ENCODE results near the gene RAB5B.
"Not testable (repeated sequence)": the region's sequence is repeated elsewhere in the genome, so short reads cannot be mapped to it uniquely, and the experiment has no call there.

The RAB5B gene

GRCh38 chr12:55985341-55985740, 11.5 kb downstream of the RAB5B start:
- no peak for DNase-seq

DNA sequence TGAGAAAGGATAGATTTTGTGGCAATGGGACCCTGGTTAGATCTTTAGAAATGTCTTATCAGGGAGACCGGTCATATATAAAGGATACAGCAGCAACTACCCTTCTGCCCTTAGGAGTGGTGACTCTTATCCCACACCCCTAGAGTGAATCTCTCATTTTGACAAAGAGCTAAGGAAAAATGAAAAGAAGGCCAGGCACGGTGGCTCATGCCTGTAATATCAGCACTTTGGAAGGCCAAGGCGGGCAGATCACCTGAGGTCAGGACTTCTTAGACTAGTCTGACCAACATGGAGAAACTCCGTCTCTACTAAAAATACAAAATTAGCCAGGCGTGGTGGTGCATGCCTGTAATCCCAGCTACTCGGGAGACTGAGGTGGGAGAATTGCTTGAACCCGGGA, 12.1 kb downstream of the RAB5B start:
- DNase-seq, result not testable (repeated sequence)

- DNase-seq, result no peak
Measured at GRCh38 chr12:55991110-55991509, 17.2 kb downstream of the RAB5B start.

DNA sequence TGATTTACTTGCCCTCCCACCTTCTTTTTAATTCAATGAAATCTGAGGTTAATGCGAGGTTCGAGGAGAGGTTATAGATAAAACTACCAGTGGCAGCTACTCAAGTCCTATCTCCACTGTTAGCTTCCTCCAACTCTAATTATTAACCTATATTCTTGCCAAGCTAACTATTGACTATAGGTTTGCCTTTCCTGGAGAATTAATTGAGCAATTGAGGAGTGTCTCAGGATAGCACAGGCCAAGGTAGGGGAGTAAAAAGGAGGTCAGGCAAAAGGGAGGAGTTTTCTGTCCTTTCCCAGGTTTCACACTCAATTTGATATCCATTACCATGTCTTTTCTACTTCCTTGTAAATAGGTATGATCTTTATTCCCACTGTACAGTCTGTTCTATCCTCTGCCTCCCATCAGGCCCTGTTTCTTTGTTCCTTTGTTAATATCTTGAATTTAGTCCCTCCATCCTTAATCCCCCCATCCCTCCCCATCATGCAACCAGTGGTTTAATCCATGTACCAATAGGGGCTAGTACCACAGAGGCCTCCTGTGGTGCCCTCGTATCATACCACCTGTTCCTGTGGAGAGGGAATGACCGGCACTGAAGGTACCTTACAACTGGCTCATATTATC, 19.5 kb downstream of the RAB5B start:
- no peak for DNase-seq

DNA sequence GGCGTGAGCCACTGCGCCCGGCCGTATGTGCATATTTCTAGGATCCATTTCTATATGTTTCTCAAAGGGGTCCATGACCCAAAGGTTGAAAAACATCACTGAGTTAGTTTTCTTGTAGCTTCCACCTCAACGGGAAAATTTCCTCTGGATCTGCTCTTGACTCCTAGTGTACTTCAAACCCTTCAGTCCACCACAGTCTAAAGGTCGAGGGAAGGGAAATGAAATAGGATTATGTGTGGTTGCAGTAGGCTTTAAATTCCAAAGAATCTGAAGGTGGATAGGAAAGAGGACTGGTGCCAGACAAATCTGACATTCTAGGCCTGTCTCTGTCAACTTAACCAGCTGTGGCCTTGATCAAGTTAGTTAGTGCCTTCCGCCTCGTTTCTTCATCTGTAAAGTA, 21.5 kb downstream of the RAB5B start:
- no peak for DNase-seq

GRCh38 chr12:55996201-55996714, 22.4 kb downstream of the RAB5B start:
- DNase-seq, result peak; percentile 53

- peak; percentile 94 for DNase-seq
Measured at GRCh38 chr12:55996715-55997534, 23.0 kb downstream of the RAB5B start, which contains the start of gene SUOX. Gene SUOX (plus strand): TSS chr12:55997276. CDS start chr12:56002222, 4,946 bp downstream.

GRCh38 chr12:55997535-55997859, 23.6 kb downstream of the RAB5B start:
- DNase-seq, result no peak

- DNase-seq, result not testable (repeated sequence)
Measured at GRCh38 chr12:55999522-55999921, 25.6 kb downstream of the RAB5B start.

DNA sequence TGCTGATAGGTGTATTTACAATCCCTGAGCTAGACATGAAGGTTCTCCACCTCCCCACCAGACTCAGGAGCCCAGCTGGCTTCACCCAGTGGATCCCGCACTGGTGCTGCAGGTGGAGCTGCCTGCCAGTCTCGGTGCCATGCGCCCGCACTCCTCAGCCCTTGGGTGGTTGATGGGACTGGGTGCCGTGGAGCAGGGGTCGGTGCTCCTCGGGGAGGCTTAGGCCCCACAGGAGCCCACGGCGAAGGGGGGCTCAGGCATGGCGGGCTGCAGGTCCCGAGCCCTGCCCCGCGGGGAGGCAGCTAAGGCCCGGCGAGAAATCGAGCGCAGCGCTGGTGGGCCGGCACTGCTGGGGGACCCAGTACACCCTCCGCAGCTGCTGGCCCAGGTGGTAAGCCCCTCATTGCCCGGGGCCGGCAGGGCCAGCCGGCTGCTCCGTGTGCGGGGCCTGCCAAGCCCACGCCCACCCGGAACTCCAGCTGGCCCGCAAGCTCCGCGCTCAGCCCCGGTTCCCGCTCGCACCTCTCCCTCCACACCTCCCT, 26.2 kb downstream of the RAB5B start:
- DNase-seq, result not testable (repeated sequence)

DNA sequence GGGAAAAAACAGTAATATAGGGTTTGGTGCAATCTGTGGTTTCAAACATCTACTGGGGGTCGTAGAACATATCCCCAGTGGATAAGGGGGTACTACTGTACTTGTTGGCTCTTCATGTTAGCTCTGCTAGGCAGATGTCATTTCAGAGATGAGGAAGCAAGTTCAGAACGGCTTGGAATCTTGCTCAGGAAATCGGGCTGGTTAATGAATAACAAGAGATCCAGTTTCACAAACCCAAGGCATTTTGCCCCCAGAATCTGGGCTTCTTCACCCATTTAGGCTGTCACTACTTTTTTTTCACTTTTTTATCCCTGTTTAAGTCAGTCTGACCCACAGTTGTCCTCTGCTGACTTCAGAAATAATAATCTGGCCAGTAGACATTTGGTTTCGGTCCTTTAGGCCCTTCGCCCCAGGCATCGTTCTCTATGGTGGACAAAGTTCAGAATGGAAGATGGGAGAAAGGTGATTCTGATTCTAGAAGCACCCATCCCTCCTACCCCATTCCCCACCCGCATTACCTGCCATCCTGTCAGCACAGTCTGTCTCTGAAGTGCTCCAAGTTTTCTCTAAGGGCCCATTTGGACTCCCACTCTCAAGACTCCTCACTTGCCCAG, 27.7 kb downstream of the RAB5B start:
- DNase-seq, result no peak

DNA sequence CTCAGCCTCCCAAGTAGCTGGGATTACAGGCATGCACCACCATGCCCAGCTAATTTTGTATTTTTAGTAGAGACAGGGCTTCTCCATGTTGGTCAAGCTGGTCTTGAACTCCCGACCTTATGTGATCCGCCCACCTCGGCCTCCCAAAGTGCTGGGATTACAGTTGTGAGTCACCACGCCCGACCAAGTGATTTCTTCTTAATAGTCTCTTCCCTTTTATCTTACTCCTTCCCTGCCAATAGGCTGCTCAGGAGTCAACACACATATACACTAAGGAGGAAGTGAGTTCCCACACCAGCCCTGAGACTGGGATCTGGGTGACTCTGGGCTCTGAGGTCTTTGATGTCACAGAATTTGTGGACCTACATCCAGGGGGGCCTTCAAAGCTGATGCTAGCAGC, 29.5 kb downstream of the RAB5B start:
- not testable (repeated sequence) for DNase-seq

DNA sequence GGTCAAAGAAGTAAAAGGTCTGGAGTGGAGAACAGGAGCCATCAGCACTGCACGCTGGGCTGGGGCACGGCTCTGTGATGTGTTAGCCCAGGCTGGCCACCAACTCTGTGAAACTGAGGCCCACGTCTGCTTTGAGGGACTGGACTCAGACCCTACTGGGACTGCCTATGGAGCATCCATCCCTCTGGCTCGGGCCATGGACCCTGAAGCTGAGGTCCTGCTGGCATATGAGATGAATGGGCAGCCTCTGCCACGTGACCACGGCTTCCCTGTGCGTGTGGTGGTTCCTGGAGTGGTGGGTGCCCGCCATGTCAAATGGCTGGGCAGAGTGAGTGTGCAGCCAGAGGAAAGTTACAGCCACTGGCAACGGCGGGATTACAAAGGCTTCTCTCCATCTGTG, 30.3 kb downstream of the RAB5B start:
- no peak for DNase-seq

- peak; percentile 28 for DNase-seq
Measured at GRCh38 chr12:56007564-56008559, 34.0 kb downstream of the RAB5B start.

- no peak for DNase-seq
Measured at GRCh38 chr12:56010111-56010570, 36.3 kb downstream of the RAB5B start.

DNA sequence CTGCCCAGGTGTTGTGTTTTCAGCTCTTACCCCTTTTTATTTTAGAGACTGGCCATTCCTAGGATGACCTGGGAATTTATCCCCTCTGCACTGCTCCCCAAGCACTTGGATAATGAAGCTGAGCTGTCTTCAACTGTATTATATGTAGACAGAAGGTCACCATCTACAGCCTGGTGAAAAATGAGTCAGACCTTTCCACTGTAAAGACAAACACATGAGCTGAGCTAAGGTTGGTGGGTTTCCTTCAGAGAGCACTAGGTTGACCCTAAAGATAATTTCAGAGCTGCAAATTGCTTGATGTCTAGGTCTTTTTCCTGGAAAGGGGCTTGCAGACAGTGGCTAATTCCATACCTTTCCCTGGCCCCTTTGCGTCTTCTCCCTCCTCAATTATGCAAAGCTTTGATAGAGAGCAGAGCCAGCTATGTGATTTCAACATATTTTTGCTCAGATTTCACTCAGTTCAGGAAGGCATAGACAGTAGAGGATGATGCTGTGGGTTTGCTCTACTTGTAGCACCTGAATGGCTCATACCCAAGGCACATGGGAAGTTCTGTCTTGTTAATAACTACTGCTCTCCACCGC, 37.7 kb downstream of the RAB5B start:
- DNase-seq, result no peak

DNA sequence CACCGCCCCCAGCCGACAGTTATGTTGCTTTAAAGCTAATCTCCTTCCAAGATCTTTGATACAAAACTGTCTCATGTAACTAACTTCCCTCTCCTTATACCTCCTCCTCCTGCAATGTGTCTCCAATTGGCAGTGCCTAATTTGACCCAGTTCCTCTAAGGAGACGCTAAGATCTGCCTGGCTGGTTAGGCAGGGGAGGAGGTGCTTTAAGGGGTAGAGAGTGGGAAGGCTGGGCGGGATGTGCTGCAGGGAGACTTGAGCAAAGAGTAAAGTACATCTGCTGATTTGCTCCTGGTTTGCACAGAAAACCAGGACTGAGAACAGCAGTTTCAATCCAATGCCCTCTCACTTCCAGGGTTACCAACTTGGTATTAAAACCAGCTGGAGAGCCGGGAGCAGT, 39.6 kb downstream of the RAB5B start:
- DNase-seq, result no peak

DNA sequence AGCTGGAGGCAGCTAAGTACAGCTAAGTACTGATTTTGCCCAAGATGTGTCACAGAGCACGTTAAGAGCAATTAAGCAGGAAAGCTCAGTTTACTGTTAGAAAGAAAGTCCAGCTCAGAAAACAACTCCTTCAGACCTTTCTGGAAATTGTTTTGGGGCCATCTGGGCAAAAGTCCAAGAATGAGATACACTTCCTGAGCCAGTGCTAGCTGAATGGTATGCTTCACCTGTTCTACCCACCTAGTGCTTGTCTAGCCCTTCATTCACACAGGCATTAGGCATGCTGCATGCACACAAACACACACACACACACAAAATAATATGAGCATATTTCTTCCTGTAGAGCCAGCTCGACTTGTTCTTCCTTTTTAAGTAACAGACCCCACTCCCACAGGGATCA, 40.3 kb downstream of the RAB5B start:
- peak; percentile 66 for DNase-seq

DNA sequence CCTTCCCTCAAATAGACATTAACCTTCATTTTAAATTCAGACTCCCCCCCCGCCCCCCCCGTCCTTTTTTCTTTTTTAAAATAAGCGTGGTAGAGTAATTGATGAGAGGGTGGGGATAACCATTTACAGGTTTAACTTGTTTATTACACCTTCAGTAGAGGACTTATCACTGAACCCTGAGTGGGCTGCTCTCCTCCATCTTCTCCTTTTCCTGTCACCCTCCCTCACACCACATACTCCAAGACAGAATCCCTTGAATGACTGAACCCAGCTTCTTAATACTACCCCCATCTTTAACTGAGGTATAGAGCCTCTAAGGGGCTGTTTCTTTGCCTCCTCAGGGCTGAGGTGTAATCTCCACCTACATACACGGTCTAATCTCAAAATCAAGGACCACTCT, 43.3 kb downstream of the RAB5B start:
- DNase-seq, result no peak

DNA sequence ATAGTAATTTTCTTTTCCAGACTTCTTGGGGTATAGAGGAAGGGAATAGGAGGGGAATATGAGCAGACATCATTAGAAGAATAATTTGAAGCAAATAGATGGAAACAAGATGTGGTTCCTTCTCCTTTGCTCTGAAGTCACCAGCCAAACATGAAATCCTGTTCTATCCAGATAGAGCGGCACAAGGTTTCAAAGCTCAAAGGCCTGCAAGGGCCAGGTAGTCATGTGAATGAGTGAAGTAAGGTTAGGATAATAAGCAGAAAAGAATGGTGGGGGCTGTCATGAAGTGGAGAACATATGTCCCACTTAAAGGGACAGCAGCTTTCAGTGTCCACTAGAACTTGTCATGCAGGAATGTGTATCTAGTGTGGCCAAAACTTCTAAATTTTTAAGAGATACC, 44.5 kb downstream of the RAB5B start:
- DNase-seq, result no peak

- DNase-seq, result no peak
Measured at GRCh38 chr12:56020423-56021184, 46.7 kb downstream of the RAB5B start, which contains the start of gene IKZF4. Gene IKZF4 (plus strand): TSS chr12:56021043. CDS start chr12:56021494, 451 bp downstream.

All from NCI-H2029 (cell line).